Natural killer cell treated with Interleukin-12 subunit alpha and Interleukin-12 subunit beta and Interleukin-15 and Interleukin-18, amount 100 ng/mL, for 72 hours (primary cell): ENCODE measurements around the gene RPA1. TPM values are rescaled to one million over a fixed set of nuclear protein-coding genes. Genes with fewer than 3 reads are reported as not detected.
A peak's percentile ranks its signal among the peaks of the same experiment; 100 is the strongest.
"Not testable (repeated sequence)": the region's sequence is repeated elsewhere in the genome, so short reads cannot be mapped to it uniquely, and the experiment has no call there.

Experiments used
- ATAC-seq, 2 donors: fragments of 150-1000 bp; cut with Tn5 transposase in 1 of 2; sonication (Bioruptor Pico), chemical (Tn5 transposase) in 1 of 2; 2 replicates each; pipeline ENCODE4 v1.10.0; 2021
- DNase-seq: peaks from one replicate; pipeline ENCODE4 v3.0.0; 2022; ENCODE audit warnings: low spot score
- H3K27ac Mint-ChIP-seq, 2 donors: 1 replicate in 1 of 2; 2 replicates in 1 of 2; pipeline ENCODE4 v1.8.0; 2022; ENCODE audit warnings: mixed read lengths in 2 of 2, mild to moderate bottlenecking in 1 of 2, moderate library complexity in 1 of 2
- H3K27me3 Mint-ChIP-seq, 2 donors: 1 replicate in 1 of 2; 2 replicates in 1 of 2; pipeline ENCODE4 v1.8.0; 2022; ENCODE audit warnings: mixed read lengths in 2 of 2
- H3K36me3 Mint-ChIP-seq: one replicate; pipeline ENCODE4 v1.8.0; 2022; ENCODE audit warnings: mixed read lengths
- H3K4me1 Mint-ChIP-seq, 2 donors: 1 replicate in 1 of 2; 2 replicates in 1 of 2; pipeline ENCODE4 v1.8.0; 2022; ENCODE audit warnings: low read depth in 2 of 2, mixed read lengths in 2 of 2, mild to moderate bottlenecking in 1 of 2
- H3K4me3 Mint-ChIP-seq: one replicate; pipeline ENCODE4 v1.8.0; 2022; ENCODE audit warnings: mixed read lengths
- H3K9me3 Mint-ChIP-seq: 2 replicates; pipeline ENCODE4 v1.8.0; 2022; ENCODE audit warnings: mixed read lengths
- total RNA-seq, 2 donors: library from RNA; stranded (reverse); gene quantifications; one replicate each; pipeline ENCODE4 v1.2.3, GENCODE V29; 2022

Gene RPA1
- total RNA-seq, 2 donors from 2014 or later, result 144 to 169 TPM

DNA sequence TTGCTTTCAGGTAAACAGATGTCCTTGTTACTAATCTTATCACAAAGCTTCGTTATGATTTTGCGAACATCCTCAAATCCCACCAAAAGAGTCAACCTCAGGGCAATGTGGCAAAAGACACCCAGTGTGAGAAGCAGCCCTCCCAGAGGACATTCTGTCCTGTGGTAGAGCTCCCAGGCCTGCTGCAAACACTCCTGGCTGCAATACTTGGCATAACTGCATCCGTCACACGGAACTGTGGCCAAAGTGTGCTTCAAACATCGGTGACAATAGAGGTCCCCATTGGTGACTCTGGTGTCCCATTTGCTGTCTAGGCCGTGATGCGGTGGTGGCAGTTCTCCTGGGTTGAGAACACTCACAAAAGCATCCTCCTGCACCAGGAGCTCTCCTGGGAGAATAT is 29.6 kb upstream of the RPA1 start:
- no peak for DNase-seq
- ATAC-seq, result no peak
- Mint-ChIP-seq H3K9me3 (no peaks in the 10 kb centered on the region), H3K27me3 (no peaks in the 10 kb centered on the region), H3K36me3 (no peaks in the 10 kb centered on the region), H3K4me1 (peaks cover 0 to 5% of the 10 kb centered on the region in 2 donors), H3K27ac (no peak overlapping the region), H3K4me3 (no peak overlapping the region)

DNA sequence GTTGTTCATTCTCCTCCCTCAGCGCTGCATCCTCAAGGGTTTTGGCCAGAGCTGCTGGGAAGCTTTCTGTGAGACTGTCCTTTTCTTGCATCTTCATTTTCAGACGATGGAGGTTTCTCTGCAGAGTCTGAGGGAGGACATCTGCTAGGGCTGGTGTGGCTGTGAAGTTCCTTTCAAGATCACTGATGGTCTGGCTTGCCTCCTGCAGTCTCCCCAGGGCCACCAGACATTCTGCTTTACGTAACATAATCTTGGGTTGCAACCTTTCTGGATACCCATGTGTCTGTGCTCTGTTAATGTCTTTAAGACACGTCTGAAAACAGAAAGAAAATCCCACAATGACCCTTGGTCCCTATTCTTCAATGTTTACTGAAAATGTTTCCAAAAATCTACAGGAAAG is 29.1 kb upstream of the RPA1 start:
- Mint-ChIP-seq H3K4me1 (peaks cover 0 to 3% of the 10 kb centered on the region in 2 donors), H3K9me3 (no peaks in the 10 kb centered on the region), H3K4me3 (no peak overlapping the region), H3K36me3 (no peaks in the 10 kb centered on the region), H3K27ac (no peak overlapping the region), H3K27me3 (no peaks in the 10 kb centered on the region)
- ATAC-seq (no peak), DNase-seq (no peak)

DNA sequence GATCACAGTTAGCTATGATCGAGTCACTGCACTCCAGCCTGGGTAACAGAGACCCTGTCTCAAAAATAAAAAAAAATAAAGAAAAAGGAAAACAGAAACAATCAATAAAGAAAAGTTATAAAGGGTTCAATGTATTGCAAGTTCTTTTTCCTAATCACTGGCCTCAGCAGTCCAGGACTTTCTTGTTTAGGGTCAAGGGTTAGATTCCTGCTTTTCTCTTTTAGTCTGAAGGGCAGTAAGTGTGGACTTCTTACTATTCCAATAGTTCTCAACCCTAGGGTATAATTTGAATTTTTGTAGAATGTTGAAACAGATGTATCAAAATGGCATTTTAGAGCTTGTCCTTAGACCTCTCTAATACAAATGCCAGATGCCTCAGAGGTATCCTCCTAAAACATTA is 27.4 kb upstream of the RPA1 start:
- Mint-ChIP-seq H3K36me3 (no peaks in the 10 kb centered on the region), H3K27ac (no peak overlapping the region), H3K27me3 (no peaks in the 10 kb centered on the region), H3K4me1 (peaks cover 0 to 3% of the 10 kb centered on the region in 2 donors), H3K9me3 (no peaks in the 10 kb centered on the region), H3K4me3 (no peak overlapping the region)
- no peak for DNase-seq
- ATAC-seq, result no peak

DNA sequence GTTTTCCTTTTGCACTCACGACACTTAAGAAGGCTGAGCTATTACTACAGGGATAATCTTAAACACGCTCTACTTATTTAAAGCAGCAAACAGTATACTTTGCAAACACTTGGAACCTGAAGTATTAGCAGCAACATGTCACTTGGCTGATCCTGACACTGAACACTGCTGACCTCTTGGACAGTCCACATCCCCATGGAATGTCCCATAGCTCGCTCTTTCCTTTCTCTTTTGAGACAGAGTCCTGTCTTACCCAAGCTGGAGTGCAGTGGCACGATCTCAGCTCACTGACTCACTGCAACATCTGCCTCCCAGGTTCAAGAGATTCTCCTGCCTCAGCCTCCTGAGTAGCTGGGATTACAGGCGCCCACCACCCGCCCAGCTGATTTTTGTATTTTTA is 26.5 kb upstream of the RPA1 start:
- Mint-ChIP-seq H3K4me1 (peaks cover 0 to 3% of the 10 kb centered on the region in 2 donors), H3K27ac (no peak overlapping the region), H3K27me3 (no peaks in the 10 kb centered on the region), H3K36me3 (no peaks in the 10 kb centered on the region), H3K9me3 (no peaks in the 10 kb centered on the region), H3K4me3 (no peak overlapping the region)
- no peak for ATAC-seq
- no peak for DNase-seq

DNA sequence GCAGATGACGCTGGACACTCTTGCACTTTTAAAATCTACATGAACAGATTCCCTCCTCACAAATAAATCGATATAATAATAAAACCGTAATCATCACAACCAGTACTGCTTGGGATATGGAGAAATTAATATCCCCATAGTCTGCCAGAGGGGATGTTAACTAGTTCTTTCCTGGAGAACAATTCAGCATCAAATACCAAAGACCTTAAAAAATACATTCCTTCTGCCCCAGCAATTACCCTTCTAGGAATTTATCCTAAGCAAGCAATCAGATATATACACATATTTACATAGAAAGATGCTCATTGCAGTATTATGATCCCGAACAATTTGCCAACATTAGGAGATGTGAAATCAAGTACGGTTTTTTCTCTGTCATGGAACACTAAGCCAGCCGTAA is 21.9 kb upstream of the RPA1 start:
- DNase-seq, result no peak
- no peaks in the 10 kb centered on the region for H3K36me3 Mint-ChIP-seq
- H3K4me1 Mint-ChIP-seq, result peaks cover 0 to 9% of the 10 kb centered on the region in 2 donors
- no peaks in the 10 kb centered on the region for H3K27me3 Mint-ChIP-seq
- no peak overlapping the region for H3K4me3 Mint-ChIP-seq
- ATAC-seq, result no peak
- no peaks in the 10 kb centered on the region for H3K9me3 Mint-ChIP-seq
- no peak overlapping the region for H3K27ac Mint-ChIP-seq

DNA sequence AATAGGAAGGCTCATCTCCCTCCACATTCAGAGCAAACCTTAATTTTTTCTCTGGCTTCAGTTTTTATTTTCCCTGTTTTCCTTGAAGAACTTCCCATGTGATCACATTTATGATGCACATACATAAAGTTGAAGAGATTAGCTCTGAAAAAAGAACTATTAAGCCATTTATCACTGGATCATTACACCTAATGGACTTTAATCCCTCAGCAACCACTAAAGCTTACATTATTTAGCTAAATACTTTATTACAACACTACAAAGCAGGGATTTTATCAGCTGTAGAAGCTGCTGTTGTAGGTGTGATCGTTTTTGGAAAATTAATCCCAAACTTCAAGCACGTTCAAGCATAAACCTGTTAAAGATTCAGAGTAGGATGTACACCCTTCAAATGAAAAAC is 21.2 kb upstream of the RPA1 start:
- no peak for DNase-seq
- H3K4me3 Mint-ChIP-seq, result no peak overlapping the region
- H3K9me3 Mint-ChIP-seq, result no peaks in the 10 kb centered on the region
- H3K27ac Mint-ChIP-seq, result no peak overlapping the region
- H3K27me3 Mint-ChIP-seq, result no peaks in the 10 kb centered on the region
- ATAC-seq, result no peak
- H3K4me1 Mint-ChIP-seq, result peaks cover 0 to 9% of the 10 kb centered on the region in 2 donors
- H3K36me3 Mint-ChIP-seq, result no peaks in the 10 kb centered on the region

DNA sequence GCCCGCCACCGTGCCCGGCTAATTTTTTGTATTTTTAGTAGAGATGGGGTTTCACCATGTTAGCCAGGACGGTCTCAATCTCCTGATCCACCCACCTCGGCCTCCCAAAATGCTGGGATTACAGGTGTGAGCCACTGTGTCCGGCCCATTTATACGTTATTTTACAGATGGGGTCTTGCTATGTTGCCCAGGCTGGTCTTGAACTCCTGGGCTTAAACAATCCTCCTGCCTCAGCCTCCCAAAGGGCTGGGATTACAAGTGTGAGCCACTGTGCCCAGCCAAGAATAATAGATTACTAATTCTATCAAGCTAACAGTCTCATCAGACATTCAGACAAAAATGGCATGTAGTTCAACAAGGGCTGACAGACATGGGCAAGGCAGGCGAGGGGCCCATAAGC is 20.0 kb upstream of the RPA1 start:
- not testable (repeated sequence) for H3K27ac Mint-ChIP-seq, H3K4me3 Mint-ChIP-seq, H3K4me1 Mint-ChIP-seq, H3K27me3 Mint-ChIP-seq, ATAC-seq, H3K9me3 Mint-ChIP-seq, DNase-seq, H3K36me3 Mint-ChIP-seq

DNA sequence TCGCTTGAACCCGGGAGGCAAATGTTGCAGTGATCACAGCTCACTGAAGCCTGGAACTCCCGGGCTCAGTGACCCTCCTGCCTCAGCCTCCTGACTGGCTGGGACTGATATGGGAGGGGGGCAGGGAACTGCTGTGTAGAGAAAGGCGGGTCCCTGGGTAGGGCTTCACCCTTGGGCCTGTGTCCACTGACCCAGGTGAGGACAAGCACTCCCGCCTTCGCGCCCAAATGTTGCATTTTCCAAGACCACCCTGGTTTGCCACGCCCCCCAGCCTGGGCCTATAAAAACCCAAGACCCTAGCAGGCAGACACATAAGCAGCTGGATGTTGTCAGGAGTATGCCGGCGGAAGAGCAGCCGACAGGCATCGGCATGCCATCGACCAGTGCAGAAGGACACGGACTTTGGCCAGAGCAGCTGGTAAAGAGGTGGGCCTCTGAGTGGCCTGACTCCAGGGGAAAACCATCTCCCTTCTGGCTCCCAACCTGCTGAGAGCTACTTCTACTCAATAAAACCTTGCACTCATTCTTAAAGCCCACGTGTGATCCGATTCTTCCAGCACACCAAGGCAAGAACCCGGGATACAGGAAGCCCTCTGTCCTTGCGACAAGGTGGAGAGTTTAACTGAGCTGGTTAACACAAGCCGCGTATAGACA is 19.2 kb upstream of the RPA1 start:
- Mint-ChIP-seq H3K27ac (no peak overlapping the region), H3K36me3 (no peaks in the 10 kb centered on the region), H3K4me1 (peaks cover 0 to 5% of the 10 kb centered on the region in 2 donors), H3K9me3 (no peaks in the 10 kb centered on the region), H3K27me3 (no peaks in the 10 kb centered on the region), H3K4me3 (no peak overlapping the region)
- DNase-seq (no peak), ATAC-seq (no peak)

DNA sequence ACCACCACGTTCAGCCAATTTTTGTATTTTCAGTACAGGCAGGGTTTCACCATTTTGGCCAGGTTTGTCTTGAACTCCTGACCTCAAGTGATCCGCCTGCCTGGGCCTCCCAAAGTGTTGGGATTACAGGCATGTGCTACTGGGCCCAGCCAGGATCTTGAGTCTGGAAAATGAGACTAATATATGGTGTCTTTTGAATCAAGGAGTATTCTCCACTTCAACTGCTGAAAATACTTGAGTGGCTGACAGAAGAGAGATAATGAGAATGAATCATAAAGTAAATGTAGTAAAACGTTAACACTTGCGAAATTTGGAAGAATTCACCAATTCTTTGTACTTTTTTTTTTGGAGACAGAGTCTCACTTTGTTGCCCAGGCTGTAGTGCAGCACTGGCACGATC is 16.7 kb upstream of the RPA1 start:
- no peak overlapping the region for H3K4me3 Mint-ChIP-seq
- H3K9me3 Mint-ChIP-seq, result no peaks in the 10 kb centered on the region
- no peak for ATAC-seq
- no peak overlapping the region for H3K27ac Mint-ChIP-seq
- H3K36me3 Mint-ChIP-seq, result no peaks in the 10 kb centered on the region
- DNase-seq, result no peak
- H3K27me3 Mint-ChIP-seq, result no peaks in the 10 kb centered on the region
- peaks cover 0 to 5% of the 10 kb centered on the region in 2 donors for H3K4me1 Mint-ChIP-seq

DNA sequence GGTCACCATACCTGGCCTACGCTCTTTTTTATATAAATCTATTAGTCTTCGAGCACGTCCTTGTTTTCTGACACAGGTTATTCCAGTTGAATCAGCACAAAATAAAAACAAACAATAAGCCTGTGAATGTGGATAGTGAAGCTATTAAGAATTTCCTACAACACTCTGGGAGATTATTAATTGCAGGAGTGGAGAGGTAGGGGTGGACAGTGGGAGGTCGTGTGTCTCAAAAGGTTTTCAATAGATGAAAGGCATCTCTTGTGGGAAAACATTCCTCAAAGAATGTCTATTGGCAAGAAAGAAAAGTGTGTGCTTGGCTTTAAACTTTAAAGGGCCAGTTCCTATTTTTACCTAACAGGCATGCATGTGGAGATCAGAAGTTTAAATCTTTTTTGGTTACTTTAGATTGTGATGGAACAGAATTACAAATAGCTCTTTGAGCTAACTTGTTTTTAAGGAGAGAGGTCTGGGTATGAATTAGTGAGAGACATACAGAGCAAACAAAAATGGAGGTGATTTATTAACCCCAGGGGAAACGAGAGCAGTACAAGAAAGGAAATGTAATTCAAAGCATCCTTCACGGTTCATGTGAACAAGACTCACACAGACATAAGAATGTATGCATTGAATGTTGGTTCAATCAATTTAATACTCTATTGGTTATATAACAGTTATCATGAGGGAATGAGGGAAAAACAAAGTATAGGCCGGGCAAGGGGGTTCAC is 9.1 kb upstream of the RPA1 start:
- Mint-ChIP-seq H3K36me3 (peaks cover 12% of the 10 kb centered on the region), H3K9me3 (no peaks in the 10 kb centered on the region), H3K4me1 (peaks cover 11 to 13% of the 10 kb centered on the region in 2 donors), H3K27me3 (no peaks in the 10 kb centered on the region), H3K27ac (peak overlapping the region in 1 of 2 donors; percentile 6), H3K4me3 (no peak overlapping the region)
- ATAC-seq (no peak), DNase-seq (no peak)

DNA sequence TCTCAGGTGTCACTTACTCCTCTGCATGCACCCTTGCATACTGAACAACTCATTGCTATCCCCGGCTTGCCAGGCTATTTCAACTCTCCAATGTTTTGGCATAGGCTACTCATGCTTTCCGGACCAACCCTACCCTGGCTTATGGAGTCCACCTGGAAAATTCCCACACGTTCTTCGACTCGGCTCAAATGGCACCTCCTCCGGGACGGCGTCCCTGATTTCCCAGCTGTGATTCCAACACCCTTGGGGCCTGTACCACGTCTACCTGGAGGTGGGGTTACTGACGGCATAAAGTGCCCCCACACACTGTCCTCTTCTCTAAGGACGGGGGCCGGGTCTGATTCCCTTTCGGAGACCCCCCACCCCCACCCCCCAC is 601 bp upstream of the RPA1 start:
- Mint-ChIP-seq H3K27ac (peak overlapping the region; percentile 1 to 81), H3K27me3 (no peaks in the 10 kb centered on the region), H3K4me1 (peaks cover 36 to 39% of the 10 kb centered on the region in 2 donors), H3K36me3 (peaks cover 11% of the 10 kb centered on the region), H3K9me3 (no peaks in the 10 kb centered on the region), H3K4me3 (peak overlapping the region; percentile 98)
- DNase-seq, result no peak
- ATAC-seq, result no peak

DNA sequence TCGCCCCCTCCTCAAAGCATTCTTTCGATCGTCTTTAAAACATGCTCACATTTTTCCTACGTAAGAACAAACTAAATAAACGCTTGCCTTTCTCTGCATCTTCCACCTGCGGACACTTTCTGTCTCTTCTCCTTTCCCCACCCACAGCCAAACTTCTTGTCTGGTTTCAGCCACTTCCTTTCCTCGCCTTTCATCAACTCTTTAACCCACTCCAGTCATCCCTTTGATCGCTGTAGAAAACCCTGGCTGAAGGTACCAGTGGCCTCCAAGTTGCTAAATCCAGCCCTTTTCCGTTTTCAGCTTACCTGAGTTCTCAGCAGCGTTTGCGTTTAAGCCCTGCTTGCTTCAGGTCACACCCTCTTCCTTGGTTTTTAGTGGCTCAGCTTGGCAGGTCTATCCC is 483 bp downstream of the RPA1 start:
- Mint-ChIP-seq H3K27ac (peak overlapping the region; percentile 72 to 81), H3K9me3 (no peaks in the 10 kb centered on the region), H3K36me3 (peaks cover 8% of the 10 kb centered on the region), H3K27me3 (no peaks in the 10 kb centered on the region), H3K4me3 (peak overlapping the region; percentile 98), H3K4me1 (peaks cover 40 to 42% of the 10 kb centered on the region in 2 donors)
- no peak for DNase-seq
- no peak for ATAC-seq

DNA sequence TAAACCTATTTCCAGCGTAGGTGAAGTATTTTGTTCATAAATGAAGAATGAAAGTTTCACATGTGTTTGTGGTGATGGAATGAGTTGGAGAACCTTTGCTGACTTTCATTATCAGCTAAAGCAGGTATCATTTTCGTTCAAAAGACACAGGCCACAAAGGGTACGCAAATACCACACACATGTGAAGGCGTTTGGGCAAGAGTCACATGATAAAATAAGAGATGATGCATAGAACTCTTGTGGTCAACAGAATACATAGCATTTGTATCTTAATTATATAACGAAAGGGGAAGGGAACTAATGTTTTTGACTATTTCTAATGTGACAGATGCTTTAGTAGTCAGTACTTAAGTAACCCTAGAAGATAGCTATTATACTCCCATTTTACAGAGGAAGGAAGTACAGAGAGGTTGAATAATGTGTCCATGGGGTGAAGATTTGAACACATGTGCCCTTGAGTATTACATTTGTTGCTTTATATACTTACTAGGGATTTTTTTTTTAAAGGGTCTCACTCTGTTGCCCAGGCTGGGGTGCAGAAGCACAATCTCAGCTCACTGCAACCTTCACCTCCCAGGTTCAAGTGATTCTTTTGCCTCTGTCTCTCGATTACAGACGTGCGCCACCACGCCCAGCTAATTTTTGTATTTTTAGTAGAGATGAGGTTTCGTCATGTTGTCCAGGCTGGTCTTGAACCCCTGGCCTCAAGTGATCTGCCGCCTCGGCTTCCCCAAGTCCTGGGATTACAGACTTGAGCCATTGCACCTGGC is 4.8 kb downstream of the RPA1 start:
- Mint-ChIP-seq H3K36me3 (peaks cover 8% of the 10 kb centered on the region), H3K27me3 (no peaks in the 10 kb centered on the region), H3K4me3 (peak overlapping the region; percentile 40), H3K27ac (peak overlapping the region; percentile 20 to 24), H3K9me3 (no peaks in the 10 kb centered on the region), H3K4me1 (peaks cover 34 to 37% of the 10 kb centered on the region in 2 donors)
- DNase-seq, result no peak
- no peak for ATAC-seq

DNA sequence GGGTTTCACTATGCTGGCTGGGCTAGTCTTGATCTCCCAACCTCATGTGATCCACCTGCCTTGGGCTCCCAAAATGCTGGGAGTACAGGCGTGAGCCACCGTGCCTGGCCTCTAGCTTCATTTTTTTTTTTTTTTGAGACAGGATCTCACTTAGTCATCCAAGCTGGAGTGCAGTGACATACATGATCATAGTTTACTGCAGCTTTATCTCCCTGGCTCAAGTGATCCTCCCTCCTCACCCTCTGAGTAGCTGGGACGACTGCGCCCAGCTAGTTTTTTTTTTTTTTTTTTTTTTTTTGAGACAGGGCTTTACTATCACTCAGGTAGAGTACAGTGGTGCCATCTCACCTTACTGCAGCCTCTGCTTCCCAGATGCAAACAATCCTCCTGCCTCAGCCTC is 9.7 kb downstream of the RPA1 start:
- DNase-seq, result no peak
- ATAC-seq, result no peak

More for the DNA sequence above, 9.7 kb downstream of the RPA1 start:
- no peaks in the 10 kb centered on the region for H3K9me3 Mint-ChIP-seq
- H3K36me3 Mint-ChIP-seq, result peaks cover 13% of the 10 kb centered on the region
- H3K27me3 Mint-ChIP-seq, result no peaks in the 10 kb centered on the region
- no peak overlapping the region for H3K27ac Mint-ChIP-seq
- no peak overlapping the region for H3K4me3 Mint-ChIP-seq
- H3K4me1 Mint-ChIP-seq, result peaks cover 9 to 16% of the 10 kb centered on the region in 2 donors
